Measurements from ENCODE around the gene STRIT1.

Gene STRIT1

GRCh38 chr3:155329513-155330048 is 36.1 kb upstream of the STRIT1 start:
- no peak overlapping the region for H3K9ac ChIP-seq
- no peak for TF ChIP-seq Cebpa-rat (IDR thresholded peaks at IDR 0.05)
- no peak overlapping the region for H3K4me2 ChIP-seq
- H3K9me3 ChIP-seq, result no peaks in the 10 kb centered on the region
- no peaks in the 10 kb centered on the region for H3K27me3 ChIP-seq
- H3K36me3 ChIP-seq, result no peaks in the 10 kb centered on the region
- H3K4me3 ChIP-seq, result no peak overlapping the region
- no peaks in the 10 kb centered on the region for H4K20me1 ChIP-seq
- H3K27ac ChIP-seq, result no peak overlapping the region
- H3K4me1 ChIP-seq, result peaks cover 7% of the 10 kb centered on the region

DNA sequence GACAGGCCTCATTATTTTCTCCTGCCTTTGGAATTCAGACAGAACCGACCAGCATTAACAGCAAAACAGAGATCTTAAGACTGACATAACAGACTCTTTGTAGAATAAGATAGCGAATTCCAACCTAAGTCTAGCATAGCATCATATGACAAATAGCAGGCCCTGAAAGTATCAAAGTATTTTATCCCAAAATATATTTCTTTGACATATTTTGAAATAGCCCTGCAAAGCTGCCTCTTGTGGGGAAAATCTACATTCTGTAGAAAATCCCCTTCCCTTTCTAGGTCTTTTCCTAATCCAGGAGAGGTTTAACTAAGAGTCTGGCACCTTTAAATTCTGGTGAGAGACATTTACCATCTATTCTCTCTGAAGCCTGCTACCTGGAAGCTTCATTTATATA is 34.4 kb upstream of the STRIT1 start:
- Histone ChIP-seq H3K4me3 (no peak overlapping the region), H3K27ac (no peak overlapping the region)

DNA sequence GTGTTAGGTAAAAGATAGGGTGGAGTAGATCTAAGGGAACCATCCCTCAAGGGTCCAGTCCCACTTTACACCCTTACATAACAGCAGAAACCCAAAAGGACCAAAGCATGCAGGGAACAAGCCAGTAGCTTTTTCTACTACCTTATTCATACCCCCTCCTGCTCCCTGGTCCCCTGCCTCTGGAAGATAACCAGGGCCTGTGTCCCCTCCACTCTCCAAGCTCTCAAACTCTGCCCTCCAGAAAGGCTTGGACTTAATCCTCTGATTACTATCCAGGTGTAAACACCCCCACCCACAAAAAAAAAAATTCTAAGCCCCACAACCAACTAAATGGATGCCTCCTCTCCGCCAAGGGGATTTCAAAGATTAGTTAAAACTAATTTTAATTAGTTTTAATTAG is 33.9 kb upstream of the STRIT1 start:
- Histone ChIP-seq H3K9me3 (no peaks in the 10 kb centered on the region), H4K20me1 (no peaks in the 10 kb centered on the region), H3K4me1 (peaks cover 5% of the 10 kb centered on the region; the same call in 1 of the 2 replicates), H3K27ac (no peak overlapping the region), H3K9ac (no peak overlapping the region), H3K36me3 (no peaks in the 10 kb centered on the region), H3K4me2 (no peak overlapping the region), H3K4me3 (no peak overlapping the region), H3K27me3 (no peaks in the 10 kb centered on the region)
- no peak for TF ChIP-seq Cebpa-rat (IDR thresholded peaks at IDR 0.05)

More for the DNA sequence above, 34.4 kb upstream of the STRIT1 start:
- no peak overlapping the region for H3K9ac ChIP-seq
- H3K27me3 ChIP-seq, result no peaks in the 10 kb centered on the region
- no peaks in the 10 kb centered on the region for H4K20me1 ChIP-seq
- no peaks in the 10 kb centered on the region for H3K36me3 ChIP-seq
- no peak for TF ChIP-seq Cebpa-rat (IDR thresholded peaks at IDR 0.05)
- no peaks in the 10 kb centered on the region for H3K9me3 ChIP-seq
- peaks cover under 1% of the 10 kb centered on the region; the same call in 1 of the 2 replicates for H3K4me1 ChIP-seq
- no peak overlapping the region for H3K4me2 ChIP-seq

DNA sequence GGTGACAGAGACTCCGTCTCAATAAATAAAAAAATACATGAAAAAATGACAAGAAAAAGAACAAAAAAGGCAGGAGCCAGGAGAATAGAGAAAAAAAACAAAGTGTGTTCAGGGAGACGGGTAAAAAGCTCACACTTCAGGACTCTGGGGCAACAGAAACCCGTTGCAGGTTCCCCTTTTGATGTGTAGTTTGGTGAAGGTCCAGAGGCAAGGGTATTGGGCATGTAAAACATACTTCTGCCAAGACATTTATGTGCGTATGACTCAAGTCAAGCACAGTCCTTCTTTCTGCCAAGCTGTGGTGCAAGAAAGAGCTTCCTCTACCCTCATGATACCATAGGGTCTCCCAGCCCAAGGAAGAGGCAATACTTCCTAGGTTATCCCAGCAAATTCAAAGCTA is 33.4 kb upstream of the STRIT1 start:
- Histone ChIP-seq H3K4me1 (peaks cover 10% of the 10 kb centered on the region; the same call in 1 of the 2 replicates), H3K9ac (no peak overlapping the region), H4K20me1 (no peaks in the 10 kb centered on the region), H3K27ac (no peak overlapping the region), H3K9me3 (no peaks in the 10 kb centered on the region), H3K36me3 (no peaks in the 10 kb centered on the region), H3K27me3 (no peaks in the 10 kb centered on the region), H3K4me2 (no peak overlapping the region), H3K4me3 (no peak overlapping the region)
- TF ChIP-seq Cebpa-rat (IDR thresholded peaks at IDR 0.05), result no peak

- TF ChIP-seq Cebpa-rat (IDR thresholded peaks at IDR 0.05), result no peak
- Histone ChIP-seq H3K4me2 (no peak overlapping the region), H3K27ac (no peak overlapping the region), H3K9ac (no peak overlapping the region), H4K20me1 (no peaks in the 10 kb centered on the region), H3K4me1 (peaks cover 15% of the 10 kb centered on the region), H3K27me3 (no peaks in the 10 kb centered on the region), H3K4me3 (no peak overlapping the region), H3K36me3 (no peaks in the 10 kb centered on the region), H3K9me3 (no peaks in the 10 kb centered on the region)
Measured at GRCh38 chr3:155326244-155326643, 32.8 kb upstream of the STRIT1 start.

DNA sequence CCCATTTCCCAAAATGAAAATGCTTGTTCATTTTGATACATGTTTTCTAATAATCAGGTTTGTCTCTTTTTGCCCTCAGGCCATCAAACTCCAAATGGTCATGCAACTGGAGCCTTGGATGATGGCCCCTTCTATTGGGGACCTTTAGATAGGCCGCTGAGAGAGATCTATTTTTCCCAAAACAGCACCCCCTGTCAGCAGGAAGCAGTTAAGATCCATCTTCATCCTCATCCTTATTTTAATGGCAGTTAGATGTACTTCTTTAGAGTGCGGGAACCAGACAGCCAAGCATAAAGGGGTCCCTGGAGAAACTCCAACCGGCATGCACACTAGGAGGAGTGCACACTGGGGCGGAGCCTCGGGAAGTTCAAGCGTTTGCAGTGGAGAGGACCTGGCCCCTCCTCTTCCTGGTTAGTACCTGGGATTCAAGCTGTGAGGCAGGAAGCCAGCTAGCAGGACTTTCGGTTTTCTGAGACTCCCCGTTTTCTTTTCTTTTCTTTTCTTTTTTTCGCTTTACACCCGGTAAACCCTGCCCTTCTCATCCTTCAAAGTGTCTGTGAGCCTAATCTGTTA is 31.9 kb upstream of the STRIT1 start:
- TF ChIP-seq Cebpa-rat (IDR thresholded peaks at IDR 0.05), result no peak
- Histone ChIP-seq H3K27me3 (no peaks in the 10 kb centered on the region), H3K27ac (no peak overlapping the region), H3K9ac (no peak overlapping the region), H3K4me3 (no peak overlapping the region), H3K9me3 (no peaks in the 10 kb centered on the region), H3K36me3 (no peaks in the 10 kb centered on the region), H3K4me1 (peaks cover 18% of the 10 kb centered on the region), H4K20me1 (no peaks in the 10 kb centered on the region), H3K4me2 (no peak overlapping the region)

DNA sequence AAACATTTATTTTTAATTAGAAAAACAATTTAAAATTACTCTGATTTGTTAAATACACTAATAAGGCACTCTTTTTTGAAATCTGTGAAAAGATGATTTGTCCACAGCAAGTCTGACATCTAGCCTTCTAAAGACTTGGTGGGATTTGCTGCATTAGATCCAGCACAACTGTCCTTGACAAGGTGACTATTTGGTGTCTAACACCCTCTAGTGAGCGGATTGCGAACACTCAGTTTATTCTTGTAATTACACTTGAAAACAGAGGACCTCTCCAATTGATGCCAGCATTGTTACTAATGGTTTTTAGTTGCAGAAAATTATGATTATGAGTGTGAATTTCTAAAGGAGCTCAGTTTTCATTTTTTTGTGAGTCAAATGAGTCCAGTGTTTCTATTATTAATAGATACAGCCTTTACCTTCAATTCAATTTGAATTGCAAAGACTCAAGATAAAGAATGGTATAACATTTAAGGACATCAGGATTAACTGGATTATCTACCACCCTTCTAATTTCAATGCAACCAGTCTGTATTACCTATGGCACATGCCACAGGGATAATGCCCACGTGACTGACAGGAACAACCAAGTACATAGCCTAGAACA is 29.7 kb upstream of the STRIT1 start:
- Histone ChIP-seq H3K4me1 (peaks cover 18% of the 10 kb centered on the region), H3K27me3 (no peaks in the 10 kb centered on the region), H3K36me3 (no peaks in the 10 kb centered on the region), H3K9me3 (peaks cover 4% of the 10 kb centered on the region), H3K4me3 (no peak overlapping the region), H3K27ac (no peak overlapping the region), H3K9ac (no peak overlapping the region), H3K4me2 (no peak overlapping the region), H4K20me1 (no peaks in the 10 kb centered on the region)
- no peak for TF ChIP-seq Cebpa-rat (IDR thresholded peaks at IDR 0.05)

DNA sequence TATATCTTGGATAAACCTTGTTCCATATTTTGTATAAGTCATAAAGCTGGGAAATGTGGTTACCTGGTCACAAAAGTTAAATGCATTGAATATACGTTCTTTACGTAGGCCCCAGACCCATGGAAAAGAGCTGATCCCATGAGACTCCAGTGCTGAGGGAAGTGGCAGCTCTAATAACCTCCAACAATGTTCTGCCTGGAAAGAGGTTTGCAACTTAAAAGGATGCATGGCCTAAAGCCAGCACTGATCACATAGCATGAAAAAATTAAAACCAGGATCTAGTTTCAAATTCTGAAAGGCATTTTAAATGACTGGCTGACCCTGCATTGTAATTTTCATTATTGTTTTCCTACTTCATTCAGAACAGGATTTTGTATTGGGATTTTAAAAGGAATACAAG is 27.9 kb upstream of the STRIT1 start:
- TF ChIP-seq Cebpa-rat (IDR thresholded peaks at IDR 0.05), result no peak
- no peaks in the 10 kb centered on the region for H3K36me3 ChIP-seq
- H3K4me3 ChIP-seq, result no peak overlapping the region
- H3K4me1 ChIP-seq, result peaks cover 18% of the 10 kb centered on the region
- H3K9ac ChIP-seq, result no peak overlapping the region
- H3K27me3 ChIP-seq, result no peaks in the 10 kb centered on the region
- no peaks in the 10 kb centered on the region for H4K20me1 ChIP-seq
- H3K27ac ChIP-seq, result no peak overlapping the region
- H3K4me2 ChIP-seq, result no peak overlapping the region
- H3K9me3 ChIP-seq, result peaks cover 7% of the 10 kb centered on the region

GRCh38 chr3:155320934-155321333 is 27.5 kb upstream of the STRIT1 start:
- no peaks in the 10 kb centered on the region for H3K27me3 ChIP-seq
- H3K4me3 ChIP-seq, result no peak overlapping the region
- no peak overlapping the region for H3K9ac ChIP-seq
- H4K20me1 ChIP-seq, result no peaks in the 10 kb centered on the region
- TF ChIP-seq Cebpa-rat (IDR thresholded peaks at IDR 0.05), result no peak
- no peak overlapping the region for H3K27ac ChIP-seq
- H3K4me1 ChIP-seq, result peaks cover 18% of the 10 kb centered on the region
- no peaks in the 10 kb centered on the region for H3K36me3 ChIP-seq
- peaks cover 7% of the 10 kb centered on the region for H3K9me3 ChIP-seq
- no peak overlapping the region for H3K4me2 ChIP-seq

GRCh38 chr3:155318740-155319139 is 25.3 kb upstream of the STRIT1 start:
- Histone ChIP-seq H3K27me3 (no peaks in the 10 kb centered on the region), H3K36me3 (no peaks in the 10 kb centered on the region), H3K4me2 (no peak overlapping the region), H3K9ac (no peak overlapping the region), H3K4me3 (no peak overlapping the region), H3K27ac (no peak overlapping the region), H3K4me1 (peaks cover 18% of the 10 kb centered on the region), H4K20me1 (no peaks in the 10 kb centered on the region), H3K9me3 (peaks cover 7% of the 10 kb centered on the region)
- TF ChIP-seq Cebpa-rat (IDR thresholded peaks at IDR 0.05), result no peak
